ENCODE measurements around the gene NGEF.

NGEF gene

DNA sequence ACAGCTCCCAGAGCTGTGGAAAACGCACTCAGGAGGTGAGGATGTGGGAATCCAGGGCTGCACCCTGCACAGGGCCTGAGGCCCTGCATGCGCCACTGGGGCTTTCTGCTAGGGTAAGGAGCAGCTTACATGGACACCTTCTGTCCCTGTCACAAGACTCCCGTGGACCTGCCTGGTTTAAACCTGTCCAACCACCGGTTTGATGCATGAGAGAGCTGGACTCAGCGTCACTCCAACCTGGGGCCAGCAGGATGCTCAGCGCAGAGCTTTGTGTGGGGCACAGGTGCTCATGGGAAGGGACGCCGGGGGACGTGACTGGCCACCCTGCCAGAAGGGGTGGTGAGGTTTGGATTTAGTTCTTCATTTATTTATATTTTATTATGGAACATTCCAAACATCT is 118.8 kb downstream of the NGEF start:
- DNase-seq, result no peak

- no peak for DNase-seq
Observed at GRCh38 chr2:232893834-232894233, 119.2 kb downstream of the NGEF start.

DNA sequence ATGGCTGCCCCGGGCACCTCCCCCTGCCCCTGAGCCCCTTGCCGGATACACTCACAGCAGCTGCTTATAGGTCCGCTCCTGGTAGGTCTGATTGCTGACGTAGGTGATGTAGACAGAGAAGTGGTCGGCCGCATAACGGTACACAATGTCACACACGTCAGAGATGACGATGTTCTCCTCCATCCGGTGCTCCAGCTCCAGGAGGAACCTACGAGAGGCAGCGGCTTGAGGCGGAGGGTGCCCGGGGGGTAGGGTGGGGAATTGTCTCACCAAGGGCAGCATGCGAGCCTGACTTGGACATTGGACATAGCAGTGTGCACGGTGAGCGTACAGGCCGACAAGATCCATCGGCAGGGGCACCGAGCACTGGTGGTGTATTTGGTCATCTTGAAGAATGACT is 120.2 kb downstream of the NGEF start:
- DNase-seq, result no peak

DNA sequence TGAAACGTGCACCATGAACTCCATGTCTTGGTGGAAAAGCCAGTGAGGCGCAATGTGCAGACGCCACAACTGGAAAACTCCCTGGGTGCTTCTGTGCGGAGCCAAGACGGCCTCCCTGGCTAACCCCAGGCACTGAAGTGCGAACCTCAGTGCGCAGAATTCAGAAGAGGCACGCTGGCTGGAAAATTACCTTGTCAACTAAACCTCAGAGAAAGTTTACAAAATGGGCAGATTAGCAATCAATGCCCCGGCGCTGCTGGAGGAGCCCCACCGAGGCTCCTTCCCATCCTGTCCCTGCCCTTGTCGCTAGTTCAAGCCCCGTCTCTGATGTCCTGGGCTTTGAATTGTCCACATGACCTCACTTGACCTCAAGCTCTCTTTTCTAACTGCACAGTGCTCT is 120.8 kb downstream of the NGEF start:
- DNase-seq, result no peak

DNA sequence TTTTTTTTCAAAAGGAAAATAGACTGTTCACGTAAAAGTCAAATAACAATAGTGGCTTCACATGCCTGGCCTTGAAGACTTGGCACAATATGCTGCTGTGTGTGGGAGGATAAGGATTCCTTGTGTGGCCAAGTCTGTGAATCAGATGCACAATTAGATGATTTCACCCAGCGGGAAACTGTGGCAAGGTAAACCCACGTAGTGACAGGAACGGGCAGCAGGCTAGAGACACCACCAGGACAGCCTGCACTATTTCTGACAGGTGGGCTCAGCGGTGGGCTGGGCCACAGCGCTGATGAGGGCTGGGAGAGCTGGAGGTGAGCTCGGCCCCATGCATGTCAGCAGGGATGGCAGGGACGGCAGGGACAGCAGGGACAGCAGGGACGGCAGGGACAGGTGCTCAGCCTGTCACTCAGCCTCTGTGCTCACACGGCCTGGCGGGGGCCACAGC is 121.4 kb downstream of the NGEF start:
- no peak for DNase-seq

- no peak for DNase-seq
Observed at GRCh38 chr2:232890896-232891601, 122.0 kb downstream of the NGEF start.

- no peak for DNase-seq
Observed at GRCh38 chr2:232890536-232890895, 122.5 kb downstream of the NGEF start.

DNA sequence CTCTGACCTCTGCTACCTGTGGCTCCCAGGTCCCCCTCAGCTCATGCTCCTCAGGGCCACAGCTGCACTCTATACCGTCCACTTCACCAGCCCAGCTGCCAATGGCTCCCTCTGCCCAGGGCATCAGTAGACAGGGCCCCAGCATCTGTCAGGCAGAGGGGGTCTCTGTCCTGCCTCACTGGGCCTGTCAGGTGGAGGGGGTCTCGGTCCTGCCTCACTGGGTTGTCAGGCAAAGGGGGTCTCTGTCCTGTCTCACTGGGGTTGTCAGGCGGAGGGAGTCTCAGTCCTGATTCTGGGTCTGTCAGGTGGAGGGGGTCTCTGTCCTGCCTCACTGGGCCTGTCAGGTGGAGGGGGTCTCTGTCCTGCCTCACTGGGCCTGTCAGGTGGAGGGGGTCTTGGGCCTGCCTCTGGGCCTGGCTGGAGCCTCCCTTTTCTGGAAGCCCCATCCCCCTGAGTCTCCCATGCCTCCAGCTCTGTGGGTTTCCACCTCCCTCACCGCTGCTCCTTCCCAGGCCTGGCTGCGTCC is 123.1 kb downstream of the NGEF start:
- DNase-seq, result no peak

GRCh38 chr2:232888839-232889529 is 124.1 kb downstream of the NGEF start:
- DNase-seq, result no peak

DNA sequence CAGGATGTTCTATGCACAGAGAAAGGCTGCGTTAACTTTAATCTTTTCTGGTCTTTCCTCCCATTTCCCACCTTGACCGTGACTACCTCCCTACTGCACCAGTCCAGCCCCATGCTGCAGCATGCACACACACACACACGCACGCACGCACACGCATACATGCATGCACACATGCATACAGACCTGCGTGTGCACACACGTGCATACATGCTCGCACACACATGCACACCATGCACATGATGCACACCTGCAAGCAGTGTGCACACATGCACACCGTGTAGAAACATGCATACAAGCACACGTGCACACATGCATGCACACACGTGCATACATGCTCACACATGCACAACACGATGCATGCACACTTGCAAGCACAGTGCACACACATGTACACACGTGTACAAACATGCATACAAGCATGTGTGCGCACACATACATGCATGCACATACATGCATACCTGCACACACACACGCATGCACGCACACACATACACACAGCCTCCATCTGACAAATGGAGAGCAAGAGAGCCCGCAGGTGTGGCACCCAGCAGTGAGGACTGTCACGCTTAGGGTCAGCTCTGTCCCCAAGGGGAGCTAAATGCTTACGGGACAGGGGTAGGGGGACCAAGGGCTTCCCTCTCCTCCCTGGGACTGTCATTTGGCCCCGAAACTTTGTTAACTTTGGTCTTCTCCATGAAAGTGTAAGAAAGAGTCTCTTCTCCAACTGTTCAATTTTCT is 124.8 kb downstream of the NGEF start:
- DNase-seq, result no peak

DNA sequence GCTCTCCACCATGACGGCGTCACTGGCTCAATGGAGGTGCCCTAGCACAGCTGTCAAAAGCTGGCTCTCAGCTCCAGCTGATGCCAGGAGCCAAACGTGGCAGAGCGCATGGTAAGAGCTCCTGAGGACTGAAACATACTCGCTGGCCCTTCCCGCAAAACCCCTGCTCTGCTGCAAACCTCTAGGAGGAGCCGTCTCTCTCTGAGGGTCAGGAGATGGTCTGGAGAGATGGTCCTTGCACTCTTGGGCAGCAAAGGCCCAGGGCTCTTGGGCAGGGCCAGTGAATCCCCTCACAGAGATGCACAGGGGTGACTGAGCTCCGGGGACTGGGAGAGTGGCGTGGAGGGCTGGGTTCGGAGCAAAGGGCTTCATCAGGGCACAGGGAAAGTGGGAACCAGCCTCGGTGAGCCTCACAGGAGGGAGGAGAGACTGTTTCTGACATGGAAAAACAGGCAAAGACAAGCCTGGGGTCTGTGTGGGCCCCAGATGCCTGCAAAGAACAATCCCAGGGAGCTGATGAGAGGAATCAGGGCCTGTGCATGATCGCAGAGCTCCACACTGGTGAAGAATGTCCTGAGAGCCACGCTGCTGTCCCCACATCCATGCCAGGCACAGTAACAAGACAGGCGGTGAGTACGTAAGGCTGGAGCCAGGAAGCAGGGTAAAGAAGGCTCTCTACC is 125.7 kb downstream of the NGEF start:
- no peak for DNase-seq

DNA sequence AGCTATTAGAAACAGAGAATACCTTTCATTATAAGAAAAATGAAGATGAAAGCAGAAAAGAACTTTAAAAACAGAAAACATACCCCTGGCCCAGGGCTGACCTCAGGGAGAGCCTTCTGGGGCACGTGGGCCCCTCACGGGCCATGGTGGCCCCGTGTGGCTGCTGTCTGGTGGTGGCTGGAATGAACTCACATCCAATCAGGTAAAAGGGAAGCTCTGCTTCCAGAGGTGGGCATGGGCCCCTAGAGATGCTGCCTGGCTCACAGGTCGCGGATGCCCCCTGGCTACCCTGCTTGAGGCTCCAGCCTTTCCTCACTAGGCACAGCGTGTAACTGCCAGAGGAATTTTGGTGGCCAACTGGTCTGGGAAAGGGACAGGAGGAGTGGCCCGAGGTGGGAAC is 126.4 kb downstream of the NGEF start:
- no peak for DNase-seq

- DNase-seq, result no peak
Observed at GRCh38 chr2:232886176-232886575, 126.9 kb downstream of the NGEF start.

DNA sequence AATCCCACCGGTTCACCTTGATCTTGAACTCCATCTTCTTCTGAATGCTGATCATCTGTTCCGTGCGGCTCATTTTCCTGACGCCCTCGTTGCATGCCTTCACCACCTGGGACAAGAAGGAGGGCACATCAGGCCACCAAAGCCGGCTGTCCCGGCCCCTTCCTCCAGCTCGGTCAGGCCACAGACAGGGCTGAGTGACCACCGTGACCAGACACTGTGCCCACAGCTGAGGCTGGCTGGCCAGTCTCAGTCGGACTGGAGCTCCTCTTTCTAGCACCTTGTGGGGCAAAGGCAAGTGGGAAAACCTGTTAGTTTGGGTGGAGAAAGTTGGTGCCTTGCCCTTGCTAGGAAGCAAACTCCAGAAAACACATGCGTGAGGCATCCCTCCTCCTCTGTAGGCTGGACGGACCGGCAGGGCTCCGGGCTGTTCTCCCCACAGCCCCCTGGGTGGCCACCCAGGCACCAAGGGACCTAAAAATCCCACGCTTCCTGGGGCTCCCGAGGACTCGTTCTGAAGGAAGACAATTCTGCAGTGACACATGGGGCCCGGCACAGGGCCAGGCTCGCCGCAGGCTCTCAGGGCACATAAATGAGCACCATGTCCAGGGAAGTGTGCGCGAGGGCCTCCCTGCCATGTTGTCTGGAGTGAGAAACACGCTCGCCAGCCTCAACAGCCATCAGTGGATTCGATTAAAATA is 127.6 kb downstream of the NGEF start:
- DNase-seq, result no peak

DNA sequence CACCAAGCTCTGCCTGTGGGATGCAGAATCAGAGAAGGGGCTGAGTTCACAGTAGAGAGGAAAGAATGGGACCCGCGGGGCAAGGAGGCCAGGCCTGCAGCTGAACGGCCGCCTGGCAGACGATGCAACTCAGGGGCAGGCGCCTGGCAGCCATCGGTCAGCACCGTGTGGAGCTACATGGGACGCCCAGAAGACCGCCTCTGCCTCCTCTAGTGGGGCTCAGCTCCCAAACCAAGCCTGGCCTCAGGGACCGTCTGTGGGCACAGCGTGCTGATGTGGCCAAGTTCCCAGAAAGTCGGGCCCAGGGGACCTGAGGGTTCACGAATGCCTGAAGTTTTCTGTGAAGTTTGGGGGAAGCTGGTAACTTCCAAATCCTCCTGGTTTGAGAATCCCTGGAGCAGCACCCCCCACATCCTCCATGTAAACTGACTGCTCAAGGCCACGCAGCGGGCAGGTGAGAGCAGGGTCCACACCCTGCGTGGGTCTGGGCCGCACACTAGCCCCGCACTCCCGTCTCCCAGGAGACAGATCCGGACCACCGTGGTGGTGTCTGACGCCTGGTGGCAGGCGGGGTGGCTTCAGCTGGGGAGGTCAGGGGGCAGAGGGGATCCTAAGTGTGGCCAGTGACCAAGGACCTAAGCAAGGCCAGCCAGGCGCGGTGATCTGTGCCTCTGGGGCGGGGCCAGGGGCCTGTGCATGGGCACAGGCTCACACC is 128.3 kb downstream of the NGEF start:
- DNase-seq, result no peak

GRCh38 chr2:232884001-232884421 is 129.0 kb downstream of the NGEF start:
- no peak for DNase-seq

DNA sequence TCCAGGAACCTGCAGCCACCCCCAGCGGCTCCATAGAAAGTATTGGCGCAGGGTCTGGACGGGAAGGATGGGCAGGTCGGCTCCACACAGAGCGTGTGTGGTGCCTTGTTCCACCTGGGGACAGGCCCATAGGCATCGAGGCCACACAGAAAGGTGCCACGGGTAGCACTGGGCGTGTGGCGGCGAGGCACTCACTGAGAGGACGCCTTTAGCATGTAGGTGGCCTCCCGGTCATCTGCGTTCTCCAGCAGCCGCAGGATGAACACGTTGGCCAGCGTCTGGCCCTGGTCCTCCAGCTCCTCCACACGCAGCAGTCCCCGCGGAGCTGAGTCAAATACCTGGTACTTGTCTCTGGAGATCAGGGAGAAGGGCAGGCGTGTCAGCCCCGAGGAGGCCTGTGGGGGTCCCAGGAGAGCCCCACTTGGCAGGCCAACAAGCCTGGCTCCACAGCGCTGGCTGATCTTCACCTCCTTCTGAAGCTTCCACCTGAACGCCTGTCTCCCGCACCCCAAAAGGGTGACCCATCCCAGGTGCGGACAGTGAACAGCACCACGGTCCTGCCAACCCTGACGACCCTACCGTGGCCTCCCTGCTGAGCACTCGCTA is 129.8 kb downstream of the NGEF start:
- no peak for DNase-seq

- no peak for DNase-seq
Observed at GRCh38 chr2:232882505-232883115, 130.4 kb downstream of the NGEF start.

GRCh38 chr2:232882085-232882484 is 131.0 kb downstream of the NGEF start:
- no peak for DNase-seq

GRCh38 chr2:232880764-232881351 is 132.2 kb downstream of the NGEF start:
- DNase-seq, result no peak

Data from CD4-positive, alpha-beta T cell treated with Interleukin-17A for 4 hours (primary cell).